AG04449 (cell line): ENCODE data around the gene TMEM164.
A peak's percentile ranks its signal among the peaks of the same experiment; 100 is the strongest.

Source experiments
- CTCF ChIA-PET: fragments of 350-600 bp; formaldehyde crosslinking; extraction: SDS; loops from one replicate; lab custom pipeline; 2021; ENCODE audit warnings: antibody characterized with exemption; lab: Yijun Ruan, JAX
- POLR2A ChIA-PET: fragments of 400-600, 350-600 bp; formaldehyde crosslinking; extraction: SDS; loops from one replicate; lab custom pipeline; 2020; ENCODE audit warnings: antibody characterized with exemption, inconsistent platforms; lab: Yijun Ruan, JAX
- DNase-seq: peaks from one replicate; pipeline ENCODE4 v3.0.0-alpha.2; 2010; ENCODE audit warnings: low read depth, low spot score
- H3K4me3 ChIP-seq: 2 replicates; pipeline ENCODE4 v1.5.1; 2011; ENCODE audit warnings: low read depth, mild to moderate bottlenecking, control low read depth, low read length
- CTCF ChIP-seq: IDR thresholded peaks from one replicate; pipeline ENCODE4 v1.5.1; 2011; ENCODE audit warnings: mild to moderate bottlenecking, moderate library complexity, low read length, control low read depth, inconsistent platforms; ENCODE audit not compliant: insufficient read depth; ENCODE audit errors: missing control alignments

The TMEM164 gene

GRCh38 chrX:110070970-110071369, 68.1 kb downstream of the TMEM164 start:
- DNase-seq: no peak
- TF ChIP-seq CTCF: no peak
- H3K4me3 ChIP-seq: no peak overlapping the region
- ChIA-PET CTCF (no interaction called here), POLR2A (no interaction called here)

- POLR2A ChIA-PET: no interaction called here
Observed at GRCh38 chrX:110081320-110081719, 78.4 kb downstream of the TMEM164 start.

GRCh38 chrX:110081740-110082139, 78.8 kb downstream of the TMEM164 start:
- no peak for TF ChIP-seq CTCF
- H3K4me3 ChIP-seq: no peak overlapping the region
- POLR2A ChIA-PET: no interaction called here
- CTCF ChIA-PET: no interaction called here
- DNase-seq: no peak

More at GRCh38 chrX:110081320-110081719, 78.4 kb downstream of the TMEM164 start:
- CTCF ChIA-PET: no interaction called here
- no peak for TF ChIP-seq CTCF
- no peak overlapping the region for H3K4me3 ChIP-seq
- no peak for DNase-seq

GRCh38 chrX:110082161-110082560, 79.2 kb downstream of the TMEM164 start:
- no peak for TF ChIP-seq CTCF
- peak; percentile 55 for DNase-seq
- POLR2A ChIA-PET: no interaction called here

GRCh38 chrX:110086162-110086915, 83.4 kb downstream of the TMEM164 start:
- POLR2A ChIA-PET: interaction anchor here (0.7 to 1.8 kb wide), 3 partner anchors 8 to 84 kb away, joined by 3 to 5 read pairs (median 3); partner anchors contain the start of gene TMEM164
- H3K4me3 ChIP-seq: no peak overlapping the region
- TF ChIP-seq CTCF: no peak
- CTCF ChIA-PET: interaction anchor here (0.9 to 1.2 kb wide), 3 partner anchors 16 to 322 kb away, joined by 3 read pairs; no protein-coding TSS in a partner anchor
- no peak for DNase-seq

More at GRCh38 chrX:110082161-110082560, 79.2 kb downstream of the TMEM164 start:
- CTCF ChIA-PET: no interaction called here
- no peak overlapping the region for H3K4me3 ChIP-seq

- CTCF ChIA-PET: interaction anchor here (0.9 to 1.2 kb wide), 3 partner anchors 16 to 321 kb away, joined by 3 read pairs; no protein-coding TSS in a partner anchor
- POLR2A ChIA-PET: interaction anchor here (0.7 to 1.8 kb wide), 3 partner anchors 9 to 84 kb away, joined by 3 to 5 read pairs (median 3); partner anchors contain the start of gene TMEM164
- H3K4me3 ChIP-seq: no peak overlapping the region; the same call in 1 of the 2 replicates
- no peak for TF ChIP-seq CTCF
- DNase-seq: peak; percentile 77
Observed at GRCh38 chrX:110086916-110087484, 84.1 kb downstream of the TMEM164 start.
